Parathyroid adenoma (tissue), 2 donors: ENCODE measurements around the gene ZNF595.

ENCODE experiments used
- H2AFZ ChIP-seq: fragments of 300-600 bp; sonication (generic); one replicate; pipeline ENCODE4 v1.7.0; 2017; ENCODE audit warnings: antibody characterized with exemption, mild to moderate bottlenecking
- H3K27ac ChIP-seq: fragments of 300-600 bp; sonication (generic); one replicate; pipeline ENCODE4 v1.7.0; 2017
- H3K27me3 ChIP-seq: fragments of 300-600 bp; sonication (generic); one replicate; pipeline ENCODE4 v1.7.0; 2017; ENCODE audit warnings: low read length; ENCODE audit not compliant: control insufficient read depth, insufficient read depth
- H3K36me3 ChIP-seq: fragments of 300-600 bp; sonication (generic); one replicate; pipeline ENCODE4 v1.7.0; 2017; ENCODE audit warnings: low read length; ENCODE audit not compliant: control insufficient read depth, insufficient read depth
- H3K4me1 ChIP-seq: fragments of 300-600 bp; sonication (generic); one replicate; pipeline ENCODE4 v1.7.0; 2017; ENCODE audit warnings: control low read depth
- H3K4me2 ChIP-seq: fragments of 300-600 bp; sonication (generic); one replicate; pipeline ENCODE4 v1.7.0; 2017; ENCODE audit warnings: low read length
- H3K4me3 ChIP-seq: fragments of 300-600 bp; sonication (generic); one replicate; pipeline ENCODE4 v1.7.0; 2017; ENCODE audit warnings: low read depth, low read length
- H3K79me2 ChIP-seq: fragments of 300-600 bp; sonication (generic); one replicate; pipeline ENCODE4 v1.7.0; 2017; ENCODE audit warnings: control low read depth
- H3K9ac ChIP-seq: fragments of 300-600 bp; sonication (generic); one replicate; pipeline ENCODE4 v1.7.0; 2017; ENCODE audit warnings: mild to moderate bottlenecking
- H3K9me3 ChIP-seq: fragments of 300-600 bp; sonication (generic); one replicate; pipeline ENCODE4 v1.7.0; 2017; ENCODE audit warnings: low read length; ENCODE audit not compliant: control insufficient read depth
- TF ChIP-seq, protein P1 (sequence below): fragments of 300-600 bp; sonication (generic); IDR thresholded peaks from one replicate; pipeline ENCODE4 v1.7.0; 2017; ENCODE audit warnings: antibody characterized with exemption, mild to moderate bottlenecking
- donor health status: primary hyperparathyroidism.

Gene ZNF595

DNA sequence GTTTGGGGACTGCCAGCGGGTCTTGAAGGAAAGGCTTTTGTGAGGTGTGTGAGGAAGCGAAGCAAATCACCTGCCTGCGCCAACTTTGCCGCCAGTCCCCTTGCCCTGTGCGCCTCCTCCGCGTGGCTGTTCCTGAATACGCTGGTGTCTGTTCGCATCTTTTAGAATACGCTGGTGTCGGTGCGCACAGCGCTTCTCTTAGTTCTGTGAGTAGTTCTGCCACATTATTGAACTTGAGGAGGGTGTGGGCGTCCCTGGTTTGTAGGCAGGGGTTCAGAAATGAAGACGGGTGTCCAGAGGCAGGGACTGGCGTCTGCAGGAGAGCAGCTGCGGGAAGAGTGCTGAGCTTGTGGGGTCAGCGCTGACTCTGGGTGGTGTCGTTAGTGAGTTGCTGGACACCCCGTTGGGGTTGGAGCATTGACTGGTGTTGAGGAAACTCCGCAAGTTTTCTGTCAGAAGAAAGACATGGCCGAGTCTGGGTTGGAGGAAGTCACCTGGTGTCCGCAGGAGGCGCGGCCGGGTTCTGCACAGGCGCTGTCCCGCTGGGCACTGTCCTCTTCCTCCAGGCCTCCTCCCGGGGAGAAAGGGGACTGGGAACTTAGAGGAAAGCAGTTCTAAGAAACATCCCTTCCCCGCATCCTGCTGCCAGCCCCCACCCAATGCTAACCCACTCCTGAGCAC lies 72.1 kb downstream of the ZNF595 start:
- H3K9me3 ChIP-seq: no peaks in the 10 kb centered on the region
- H3K27me3 ChIP-seq: no peaks in the 10 kb centered on the region
- TF ChIP-seq, protein P1, sequence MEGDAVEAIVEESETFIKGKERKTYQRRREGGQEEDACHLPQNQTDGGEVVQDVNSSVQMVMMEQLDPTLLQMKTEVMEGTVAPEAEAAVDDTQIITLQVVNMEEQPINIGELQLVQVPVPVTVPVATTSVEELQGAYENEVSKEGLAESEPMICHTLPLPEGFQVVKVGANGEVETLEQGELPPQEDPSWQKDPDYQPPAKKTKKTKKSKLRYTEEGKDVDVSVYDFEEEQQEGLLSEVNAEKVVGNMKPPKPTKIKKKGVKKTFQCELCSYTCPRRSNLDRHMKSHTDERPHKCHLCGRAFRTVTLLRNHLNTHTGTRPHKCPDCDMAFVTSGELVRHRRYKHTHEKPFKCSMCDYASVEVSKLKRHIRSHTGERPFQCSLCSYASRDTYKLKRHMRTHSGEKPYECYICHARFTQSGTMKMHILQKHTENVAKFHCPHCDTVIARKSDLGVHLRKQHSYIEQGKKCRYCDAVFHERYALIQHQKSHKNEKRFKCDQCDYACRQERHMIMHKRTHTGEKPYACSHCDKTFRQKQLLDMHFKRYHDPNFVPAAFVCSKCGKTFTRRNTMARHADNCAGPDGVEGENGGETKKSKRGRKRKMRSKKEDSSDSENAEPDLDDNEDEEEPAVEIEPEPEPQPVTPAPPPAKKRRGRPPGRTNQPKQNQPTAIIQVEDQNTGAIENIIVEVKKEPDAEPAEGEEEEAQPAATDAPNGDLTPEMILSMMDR: no peak

DNA sequence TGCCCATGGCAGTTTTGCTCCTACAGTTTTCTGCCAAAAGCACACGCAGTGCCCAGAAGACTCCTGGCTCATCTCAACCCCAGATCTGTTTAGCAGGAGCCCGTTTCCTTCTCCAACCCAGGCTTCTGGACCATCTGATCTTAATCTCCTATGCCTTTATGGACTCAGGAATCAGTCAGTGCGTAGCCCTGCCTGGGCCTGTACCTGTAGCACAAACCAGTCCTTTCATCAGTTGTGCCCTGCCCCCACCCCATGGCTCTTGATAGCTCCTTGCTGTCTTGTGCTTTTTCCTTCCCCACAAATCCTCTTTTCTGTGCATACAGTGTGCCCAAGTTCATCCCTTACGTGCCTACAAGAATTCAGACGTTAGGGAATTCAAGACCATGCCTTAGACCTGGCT lies 72.7 kb downstream of the ZNF595 start:
- H2AFZ ChIP-seq: no peak overlapping the region

More for the DNA sequence above, 72.1 kb downstream of the ZNF595 start:
- Histone ChIP-seq H3K79me2 (no peaks in the 10 kb centered on the region), H3K27ac (peak overlapping the region; percentile 82), H3K4me2 (peak overlapping the region; percentile 86), H3K36me3 (no peaks in the 10 kb centered on the region), H3K4me1 (peaks cover 2% of the 10 kb centered on the region), H3K4me3 (peak overlapping the region; percentile 97), H2AFZ (peak overlapping the region; percentile 95), H3K9ac (peak overlapping the region; percentile 21)

GRCh38 chr4:132483-132882 lies 79.4 kb downstream of the ZNF595 start:
- Histone ChIP-seq H3K9me3 (no peaks in the 10 kb centered on the region), H3K4me2 (no peak overlapping the region), H2AFZ (no peak overlapping the region), H3K27ac (no peak overlapping the region), H3K9ac (no peak overlapping the region), H3K4me3 (no peak overlapping the region), H3K4me1 (no peaks in the 10 kb centered on the region), H3K27me3 (no peaks in the 10 kb centered on the region), H3K79me2 (peaks cover 10% of the 10 kb centered on the region), H3K36me3 (no peaks in the 10 kb centered on the region)
- TF ChIP-seq, protein P1: no peak

More for the DNA sequence above, 72.7 kb downstream of the ZNF595 start:
- Histone ChIP-seq H3K79me2 (no peaks in the 10 kb centered on the region), H3K4me1 (peaks cover 2% of the 10 kb centered on the region), H3K27me3 (no peaks in the 10 kb centered on the region), H3K4me3 (peak overlapping the region; percentile 97), H3K36me3 (no peaks in the 10 kb centered on the region), H3K4me2 (peak overlapping the region; percentile 86), H3K9me3 (no peaks in the 10 kb centered on the region), H3K9ac (no peak overlapping the region), H3K27ac (peak overlapping the region; percentile 82)
- TF ChIP-seq, protein P1: no peak
